ENCODE measurements around the gene FUZ.

DNA sequence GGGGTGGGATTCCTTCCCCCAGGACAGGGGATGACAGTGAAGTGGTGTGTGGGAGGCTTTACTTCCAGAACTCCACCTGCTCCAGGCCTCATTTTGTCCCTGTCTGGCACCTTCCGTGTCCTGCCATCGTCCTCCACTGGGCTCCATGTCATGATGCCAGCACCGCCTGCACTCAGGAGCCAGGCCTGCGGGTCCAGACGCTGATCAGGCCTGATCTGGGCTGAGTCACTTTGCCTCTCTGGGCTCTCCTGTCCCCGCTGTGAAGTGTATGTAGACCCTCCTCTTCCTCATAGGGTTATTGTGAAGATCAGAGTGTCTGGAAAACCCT is 9.6 kb downstream of the FUZ start:
- TF ChIP-seq, protein P1, sequence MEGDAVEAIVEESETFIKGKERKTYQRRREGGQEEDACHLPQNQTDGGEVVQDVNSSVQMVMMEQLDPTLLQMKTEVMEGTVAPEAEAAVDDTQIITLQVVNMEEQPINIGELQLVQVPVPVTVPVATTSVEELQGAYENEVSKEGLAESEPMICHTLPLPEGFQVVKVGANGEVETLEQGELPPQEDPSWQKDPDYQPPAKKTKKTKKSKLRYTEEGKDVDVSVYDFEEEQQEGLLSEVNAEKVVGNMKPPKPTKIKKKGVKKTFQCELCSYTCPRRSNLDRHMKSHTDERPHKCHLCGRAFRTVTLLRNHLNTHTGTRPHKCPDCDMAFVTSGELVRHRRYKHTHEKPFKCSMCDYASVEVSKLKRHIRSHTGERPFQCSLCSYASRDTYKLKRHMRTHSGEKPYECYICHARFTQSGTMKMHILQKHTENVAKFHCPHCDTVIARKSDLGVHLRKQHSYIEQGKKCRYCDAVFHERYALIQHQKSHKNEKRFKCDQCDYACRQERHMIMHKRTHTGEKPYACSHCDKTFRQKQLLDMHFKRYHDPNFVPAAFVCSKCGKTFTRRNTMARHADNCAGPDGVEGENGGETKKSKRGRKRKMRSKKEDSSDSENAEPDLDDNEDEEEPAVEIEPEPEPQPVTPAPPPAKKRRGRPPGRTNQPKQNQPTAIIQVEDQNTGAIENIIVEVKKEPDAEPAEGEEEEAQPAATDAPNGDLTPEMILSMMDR (IDR thresholded peaks at IDR 0.05): no peak
- no peak for TF ChIP-seq POLR2A (IDR thresholded peaks at IDR 0.05)
